ENCODE data around the gene PPP1R3F. TPM values are rescaled to one million over a fixed set of nuclear protein-coding genes. Genes with fewer than 3 reads are reported as not detected.

Gene PPP1R3F
- total RNA-seq, 1 donor from 2014 or later = 16.1 TPM

DNA sequence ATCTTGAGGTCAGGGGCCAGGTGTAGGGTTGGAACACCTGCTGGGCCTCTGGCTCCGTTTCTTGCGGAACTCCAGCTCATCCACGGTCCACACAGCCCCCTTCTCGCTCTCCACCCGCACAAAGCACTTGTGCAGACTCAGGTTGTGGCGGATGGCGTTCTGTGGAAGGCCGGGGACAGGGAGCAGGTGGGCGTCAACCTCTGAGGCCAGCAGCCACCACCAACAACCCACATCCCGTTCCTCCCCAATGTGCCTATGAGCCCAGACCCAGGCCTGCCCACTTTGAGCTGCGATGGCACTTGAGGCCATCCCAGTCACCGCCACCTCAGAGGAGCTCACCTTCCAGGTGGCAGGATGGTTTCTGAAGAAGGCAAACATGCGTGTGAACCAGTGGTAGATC lies 18.3 kb upstream of the PPP1R3F start:
- Mint-ChIP-seq H3K36me3 (ENCODE audit: unreplicated experiment) (no peaks in the 10 kb centered on the region), H3K27ac (ENCODE audit: unreplicated experiment) (no peak overlapping the region), H3K4me1 (ENCODE audit: low read depth, unreplicated experiment) (no peaks in the 10 kb centered on the region), H3K4me3 (ENCODE audit: unreplicated experiment) (no peak overlapping the region), H3K9me3 (ENCODE audit: unreplicated experiment) (no peaks in the 10 kb centered on the region), H3K27me3 (ENCODE audit: unreplicated experiment) (peaks cover 8% of the 10 kb centered on the region)
- TF ChIP-seq, protein P1, sequence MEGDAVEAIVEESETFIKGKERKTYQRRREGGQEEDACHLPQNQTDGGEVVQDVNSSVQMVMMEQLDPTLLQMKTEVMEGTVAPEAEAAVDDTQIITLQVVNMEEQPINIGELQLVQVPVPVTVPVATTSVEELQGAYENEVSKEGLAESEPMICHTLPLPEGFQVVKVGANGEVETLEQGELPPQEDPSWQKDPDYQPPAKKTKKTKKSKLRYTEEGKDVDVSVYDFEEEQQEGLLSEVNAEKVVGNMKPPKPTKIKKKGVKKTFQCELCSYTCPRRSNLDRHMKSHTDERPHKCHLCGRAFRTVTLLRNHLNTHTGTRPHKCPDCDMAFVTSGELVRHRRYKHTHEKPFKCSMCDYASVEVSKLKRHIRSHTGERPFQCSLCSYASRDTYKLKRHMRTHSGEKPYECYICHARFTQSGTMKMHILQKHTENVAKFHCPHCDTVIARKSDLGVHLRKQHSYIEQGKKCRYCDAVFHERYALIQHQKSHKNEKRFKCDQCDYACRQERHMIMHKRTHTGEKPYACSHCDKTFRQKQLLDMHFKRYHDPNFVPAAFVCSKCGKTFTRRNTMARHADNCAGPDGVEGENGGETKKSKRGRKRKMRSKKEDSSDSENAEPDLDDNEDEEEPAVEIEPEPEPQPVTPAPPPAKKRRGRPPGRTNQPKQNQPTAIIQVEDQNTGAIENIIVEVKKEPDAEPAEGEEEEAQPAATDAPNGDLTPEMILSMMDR (IDR thresholded peaks at IDR 0.05; ENCODE audit: partially characterized antibody, unreplicated experiment) = no peak
- DNase-seq = no peak

DNA sequence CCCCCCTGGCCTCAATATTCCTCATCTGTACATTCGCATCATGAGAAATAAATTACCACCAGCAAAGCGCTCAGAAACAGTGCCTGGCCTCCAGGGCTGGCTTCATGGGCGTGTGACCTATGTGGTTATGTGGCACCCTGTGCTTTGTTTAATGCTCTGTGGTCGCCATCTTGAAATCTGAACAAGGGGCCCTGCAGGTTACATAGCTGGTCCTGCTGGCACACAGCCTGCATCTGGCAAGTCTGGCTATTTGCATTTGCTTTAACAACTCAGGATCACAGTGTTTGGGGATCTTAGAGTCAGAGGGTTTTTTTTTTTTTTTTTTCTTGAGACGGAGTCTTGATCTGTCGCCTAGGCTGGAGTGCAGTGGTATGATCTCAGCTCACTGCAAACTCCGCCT lies 15.0 kb upstream of the PPP1R3F start:
- Mint-ChIP-seq H3K36me3 (ENCODE audit: unreplicated experiment) (no peaks in the 10 kb centered on the region), H3K27ac (ENCODE audit: unreplicated experiment) (no peak overlapping the region), H3K4me1 (ENCODE audit: low read depth, unreplicated experiment) (no peaks in the 10 kb centered on the region), H3K27me3 (ENCODE audit: unreplicated experiment) (peaks cover 6% of the 10 kb centered on the region), H3K9me3 (ENCODE audit: unreplicated experiment) (peaks cover 3% of the 10 kb centered on the region), H3K4me3 (ENCODE audit: unreplicated experiment) (no peak overlapping the region)
- DNase-seq = no peak
- TF ChIP-seq, protein P1 (IDR thresholded peaks at IDR 0.05; ENCODE audit: partially characterized antibody, unreplicated experiment) = no peak

DNA sequence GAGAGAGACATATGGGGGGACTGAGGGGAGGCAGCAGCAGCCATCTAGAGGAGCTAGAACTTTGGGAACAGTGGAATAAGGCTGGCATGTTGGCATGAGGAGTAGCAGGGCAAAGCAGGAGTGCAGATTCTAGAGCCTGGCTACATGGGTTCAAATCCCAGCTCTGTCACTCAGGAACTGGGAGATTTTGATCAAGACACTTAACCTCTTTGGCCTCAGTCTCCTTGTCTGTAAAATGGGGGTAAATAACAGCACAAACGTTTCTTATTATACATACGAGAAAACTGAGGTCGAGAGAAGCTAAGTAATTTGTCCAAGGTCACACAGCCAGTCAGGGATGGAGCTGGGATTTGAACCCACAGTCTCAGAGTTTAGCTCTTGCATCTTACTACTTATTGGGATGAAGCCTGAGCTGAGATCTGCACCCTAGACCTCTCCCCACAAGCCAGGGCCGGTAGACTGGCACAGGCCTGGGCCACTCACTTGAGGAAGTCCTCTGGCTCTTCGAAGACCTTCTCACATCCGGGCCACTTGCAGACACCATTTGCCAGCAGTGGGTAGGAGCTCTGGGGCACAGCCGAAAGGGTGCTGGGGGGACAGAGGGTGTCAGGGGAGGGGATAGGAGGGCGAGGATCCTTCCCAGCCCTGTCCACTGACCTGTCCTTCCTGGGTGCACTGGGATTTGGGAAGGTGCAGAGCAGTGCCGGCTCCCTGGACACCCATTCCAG lies 13.2 kb upstream of the PPP1R3F start:
- Mint-ChIP-seq H3K4me1 (ENCODE audit: low read depth, unreplicated experiment) (no peaks in the 10 kb centered on the region), H3K36me3 (ENCODE audit: unreplicated experiment) (no peaks in the 10 kb centered on the region), H3K27me3 (ENCODE audit: unreplicated experiment) (peaks cover 6% of the 10 kb centered on the region), H3K4me3 (ENCODE audit: unreplicated experiment) (no peak overlapping the region), H3K9me3 (ENCODE audit: unreplicated experiment) (peaks cover 3% of the 10 kb centered on the region), H3K27ac (ENCODE audit: unreplicated experiment) (no peak overlapping the region)
- TF ChIP-seq, protein P1 (IDR thresholded peaks at IDR 0.05; ENCODE audit: partially characterized antibody, unreplicated experiment) = no peak
- DNase-seq = no peak

- Mint-ChIP-seq H3K27me3 (ENCODE audit: unreplicated experiment) (peaks cover 3% of the 10 kb centered on the region), H3K36me3 (ENCODE audit: unreplicated experiment) (no peaks in the 10 kb centered on the region), H3K27ac (ENCODE audit: unreplicated experiment) (no peak overlapping the region), H3K4me3 (ENCODE audit: unreplicated experiment) (no peak overlapping the region), H3K4me1 (ENCODE audit: low read depth, unreplicated experiment) (no peaks in the 10 kb centered on the region), H3K9me3 (ENCODE audit: unreplicated experiment) (peaks cover 5% of the 10 kb centered on the region)
- TF ChIP-seq, protein P1 (IDR thresholded peaks at IDR 0.05; ENCODE audit: partially characterized antibody, unreplicated experiment) = no peak
- DNase-seq = no peak
Observed at GRCh38 chrX:49257074-49257790, 12.4 kb upstream of the PPP1R3F start.

Data from glutamatergic neuron (in vitro differentiated cells).